ENCODE data around the gene CENPV. TPM values are rescaled to one million over a fixed set of nuclear protein-coding genes. Genes with fewer than 3 reads are reported as not detected.
A peak's percentile ranks its signal among the peaks of the same experiment; 100 is the strongest.

Gene CENPV
- total and polyA plus RNA-seq, 2 experiments from 2014 or later: 40.4 to 52.4 TPM

- no peaks in the 10 kb centered on the region for H3K27me3 ChIP-seq
- no peaks in the 10 kb centered on the region for H3K79me2 ChIP-seq
- H3K4me3 ChIP-seq: no peak overlapping the region
- H2AFZ ChIP-seq: no peak overlapping the region
- H3K9me3 ChIP-seq (ENCODE audit: low read depth): no peaks in the 10 kb centered on the region
- 84% methylated on average over 5 of the region's 5 CpGs for WGBS (ENCODE audit: low lambda C conversion rate, missing lambda C conversion rate)
- no peak for TF ChIP-seq CTCF (IDR thresholded peaks at IDR 0.05; ENCODE audit: poor library complexity)
- no peak for TF ChIP-seq EZH2 (IDR thresholded peaks at IDR 0.05; ENCODE audit: borderline replicate concordance)
- no peak for TF ChIP-seq EZH2phosphoT487 (IDR thresholded peaks at IDR 0.05; ENCODE audit: low read depth, severe bottlenecking, unreplicated experiment)
- no peak overlapping the region for H3K4me2 ChIP-seq
- H3K36me3 ChIP-seq (replicated peaks; ENCODE audit: insufficient read depth, low read depth): no peaks in the 10 kb centered on the region
- H3K27ac ChIP-seq: no peak overlapping the region
- DNase-seq (ENCODE audit: low spot score): no peak
- no peaks in the 10 kb centered on the region for H3K9me2 ChIP-seq (replicated peaks; ENCODE audit: insufficient read depth)
- no peaks in the 10 kb centered on the region for H4K20me1 ChIP-seq (ENCODE audit: insufficient read depth, poor library complexity, severe bottlenecking)
- no peaks in the 10 kb centered on the region for H3K4me1 ChIP-seq (ENCODE audit: insufficient read depth)
These were observed 18.5 kb upstream of the CENPV start for GRCh38 chr17:16371742-16372141.

DNA sequence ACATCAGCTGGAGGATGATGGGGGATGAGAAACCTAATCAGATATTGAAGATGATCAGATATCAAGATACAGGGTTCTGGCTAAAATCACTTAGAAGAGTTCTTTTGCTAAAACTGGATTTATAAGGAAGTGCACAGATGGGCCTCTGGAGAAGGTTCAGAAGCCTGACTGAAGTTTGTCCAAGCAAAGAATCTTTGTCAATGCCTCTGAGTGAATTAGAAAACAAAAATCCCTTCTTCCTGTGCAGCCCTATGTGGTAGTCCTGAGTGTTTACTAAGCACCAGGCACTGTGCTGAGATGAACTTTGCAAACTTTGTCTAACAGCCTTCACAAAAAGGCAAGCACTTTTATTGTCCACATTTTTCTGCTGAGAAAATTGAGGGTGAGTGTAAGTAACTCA lies 11.4 kb upstream of the CENPV start:
- no peaks in the 10 kb centered on the region for H3K79me2 ChIP-seq
- H3K4me2 ChIP-seq: no peak overlapping the region
- no peak overlapping the region for H3K27ac ChIP-seq
- no peaks in the 10 kb centered on the region for H3K9me2 ChIP-seq (replicated peaks; ENCODE audit: insufficient read depth)
- no peaks in the 10 kb centered on the region for H4K20me1 ChIP-seq (ENCODE audit: insufficient read depth, poor library complexity, severe bottlenecking)
- H3K4me3 ChIP-seq: no peak overlapping the region
- H3K27me3 ChIP-seq: no peaks in the 10 kb centered on the region
- no peak for DNase-seq (ENCODE audit: low spot score)
- no peak for TF ChIP-seq EZH2phosphoT487 (IDR thresholded peaks at IDR 0.05; ENCODE audit: low read depth, severe bottlenecking, unreplicated experiment)
- no peak for TF ChIP-seq EZH2 (IDR thresholded peaks at IDR 0.05; ENCODE audit: borderline replicate concordance)
- TF ChIP-seq CTCF (IDR thresholded peaks at IDR 0.05; ENCODE audit: poor library complexity): no peak
- no peaks in the 10 kb centered on the region for H3K36me3 ChIP-seq (replicated peaks; ENCODE audit: insufficient read depth, low read depth)
- no peak overlapping the region for H2AFZ ChIP-seq
- no peaks in the 10 kb centered on the region for H3K4me1 ChIP-seq (ENCODE audit: insufficient read depth)
- no peaks in the 10 kb centered on the region for H3K9me3 ChIP-seq (ENCODE audit: low read depth)

DNA sequence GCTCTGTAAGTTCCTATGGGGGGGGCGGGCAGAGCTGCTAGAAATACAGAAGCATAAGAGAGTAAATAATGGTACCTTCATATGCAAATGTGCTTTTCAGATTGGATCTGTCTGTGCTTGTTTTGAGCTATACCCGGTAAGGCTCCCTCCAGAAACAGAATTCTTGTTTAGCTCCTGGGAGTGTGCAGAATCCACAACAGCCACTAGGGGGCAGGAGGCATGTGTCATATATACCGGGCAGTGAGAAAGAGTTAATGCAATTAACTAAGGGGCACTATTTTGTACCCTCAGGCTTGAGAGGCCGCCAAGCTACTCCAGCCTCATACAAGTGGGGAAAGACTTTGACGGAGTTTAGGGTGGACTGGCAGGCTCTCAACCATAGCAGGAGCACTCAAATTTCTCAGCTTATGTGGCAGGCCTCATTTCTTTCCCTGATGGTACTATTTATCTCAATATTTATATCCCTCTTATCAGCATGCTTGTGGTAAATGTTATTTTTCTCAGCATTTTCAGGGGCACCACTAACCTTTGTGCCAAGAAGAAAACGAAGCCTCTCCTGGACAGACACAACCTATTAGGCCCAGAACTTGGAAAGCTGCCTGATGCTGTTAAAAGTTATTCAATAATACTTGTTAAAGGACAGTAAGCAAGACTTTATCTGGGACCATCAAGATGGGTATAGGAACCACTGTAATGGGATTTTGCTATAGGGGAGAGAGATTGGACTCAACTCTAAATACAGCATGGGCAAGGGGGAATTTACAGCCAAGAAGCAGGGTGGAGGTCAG lies 10.7 kb upstream of the CENPV start:
- H3K36me3 ChIP-seq (replicated peaks; ENCODE audit: insufficient read depth, low read depth): no peaks in the 10 kb centered on the region
- TF ChIP-seq EZH2 (IDR thresholded peaks at IDR 0.05; ENCODE audit: borderline replicate concordance) (no peak), CTCF (IDR thresholded peaks at IDR 0.05; ENCODE audit: poor library complexity) (peak; percentile 91), EZH2phosphoT487 (IDR thresholded peaks at IDR 0.05; ENCODE audit: low read depth, severe bottlenecking, unreplicated experiment) (no peak)
- no peaks in the 10 kb centered on the region for H4K20me1 ChIP-seq (ENCODE audit: insufficient read depth, poor library complexity, severe bottlenecking)
- peak overlapping the region; percentile 41 for H2AFZ ChIP-seq
- DNase-seq (ENCODE audit: low spot score): peak; percentile 84
- H3K9me2 ChIP-seq (replicated peaks; ENCODE audit: insufficient read depth): no peaks in the 10 kb centered on the region
- no peaks in the 10 kb centered on the region for H3K79me2 ChIP-seq
- H3K27ac ChIP-seq: no peak overlapping the region
- H3K4me1 ChIP-seq (ENCODE audit: insufficient read depth): no peaks in the 10 kb centered on the region
- no peak overlapping the region for H3K4me2 ChIP-seq
- no peaks in the 10 kb centered on the region for H3K27me3 ChIP-seq
- H3K9me3 ChIP-seq (ENCODE audit: low read depth): no peaks in the 10 kb centered on the region
- WGBS (ENCODE audit: low lambda C conversion rate, missing lambda C conversion rate): 4% methylated on average over 6 of the region's 6 CpGs
- no peak overlapping the region for H3K4me3 ChIP-seq
